Spleen (tissue), 11 donors: ENCODE data around the gene LDB1. TPM values are rescaled to one million over a fixed set of nuclear protein-coding genes. Genes with fewer than 3 reads are reported as not detected.

Experiments used
- DNase-seq: peaks from one replicate; pipeline ENCODE4 v3.0.0-alpha.2; 2020
- H3K27ac ChIP-seq, 8 donors: fragments of 200-600 bp; sonication (generic) in 7 of 8; 1 replicate in 4 of 8; 2 replicates in 4 of 8; pipeline versions ENCODE4 v1.5.0 to v1.8.0; 2016 to 2021; ENCODE audit warnings: inconsistent platforms in 4 of 8, mild to moderate bottlenecking in 4 of 8, moderate library complexity in 1 of 8
- H3K27me3 ChIP-seq, 7 donors: fragments of 200-600 bp; sonication (generic) in 6 of 7; replicated peaks in 1 of 7; 1 replicate in 4 of 7; 2 replicates in 3 of 7; pipeline versions ENCODE4 v1.5.0 to v1.8.0; 2016 to 2021; ENCODE audit warnings: inconsistent platforms in 3 of 7, mild to moderate bottlenecking in 1 of 7
- H3K36me3 ChIP-seq, 6 donors: fragments of 200-600 bp; sonication (generic) in 5 of 6; 1 replicate in 4 of 6; 2 replicates in 2 of 6; pipeline versions ENCODE4 v1.5.0 to v1.8.0; 2016 to 2021; ENCODE audit warnings: inconsistent platforms in 2 of 6
- H3K4me1 ChIP-seq, 6 donors: fragments of 200-600 bp; sonication (generic) in 5 of 6; 1 replicate in 3 of 6; 2 replicates in 3 of 6; pipeline versions ENCODE4 v1.5.0 to v1.8.0; 2016 to 2021; ENCODE audit warnings: inconsistent platforms in 3 of 6
- H3K4me3 ChIP-seq, 8 donors: fragments of 200-600 bp; sonication (generic) in 7 of 8; 1 replicate in 4 of 8; 2 replicates in 4 of 8; pipeline versions ENCODE4 v1.5.0 to v1.8.0; 2016 to 2021; ENCODE audit warnings: inconsistent platforms in 4 of 8, mild to moderate bottlenecking in 4 of 8, moderate library complexity in 2 of 8
- H3K9me3 ChIP-seq, 8 donors: fragments of 200-600 bp; sonication (generic) in 7 of 8; 1 replicate in 4 of 8; 2 replicates in 4 of 8; pipeline versions ENCODE4 v1.5.0 to v1.8.0; 2016 to 2021; ENCODE audit warnings: inconsistent platforms in 4 of 8
- CTCF ChIP-seq, 11 experiments: fragments of 200-600 bp in 7 of 11; fragments of 450-650 bp in 4 of 11; sonication (generic) in 4 of 11; IDR thresholded peaks in 8 of 11; conservative IDR thresholded peaks in 3 of 11; 1 replicate in 7 of 11; 2 replicates in 4 of 11; pipeline versions ENCODE4 v1.4.0 to v1.8.0; 2016 to 2021; ENCODE audit warnings: antibody characterized with exemption in 11 of 11, inconsistent platforms in 4 of 11, mild to moderate bottlenecking in 1 of 11
- POLR2A ChIP-seq, 3 donors: fragments of 450-650 bp; IDR thresholded peaks; one replicate each; pipeline ENCODE4 v1.5.1; 2017; ENCODE audit warnings: antibody characterized with exemption in 3 of 3, mild to moderate bottlenecking in 1 of 3
- POLR2AphosphoS5 ChIP-seq, 3 donors: sonication (generic); formaldehyde crosslinking; IDR thresholded peaks; one replicate each; pipeline ENCODE4 v1.5.1; 2017; ENCODE audit warnings: antibody characterized with exemption in 3 of 3
- WGBS, 5 donors: extraction: QIAGEN DNeasy Blood & Tissue Kit in 3 of 5; methylation state at CpG; one replicate each; pipeline versions ENCODE4 v1.1.5 to v1.1.7; 2013 to 2018; 5-methylcytosine and 5-hydroxymethylcytosine counted together
- intact Hi-C: fragments of 100-400 bp; cut with DNase I; formaldehyde crosslinking; loops from one replicate; pipeline ENCODE4 v1.15.0; 2023; ENCODE audit warnings: low total_unique reads
- polyA plus RNA-seq, 3 donors: library from polyadenylated mRNA; stranded (reverse); fragments of 200-250 nt; gene quantifications; one replicate each; pipeline ENCODE4 v1.2.1, GENCODE V29; 2013
- total RNA-seq, 7 donors: library from RNA; depleted of rRNA in 3 of 7; stranded (reverse); fragments of >200 nt in 3 of 7; fragmentation: NEBNext Ultra II Directional in 4 of 7; extraction: Animal tissue kit (Norgen Biotek cat#: 25700) in 4 of 7; gene quantifications; one replicate each; pipeline versions ENCODE4 v1.1.0 to v1.2.1, GENCODE V29; 2016 to 2021
- donor health status: healthy with polysubstance abuse.
- donor health status: DM: no; HTN: no; CAD: no; lungs with moderate emphysema.
- donor health status: DM: no; HTN: no; CAD: no.
- donor health status: Bipolar disorder and iron deficiency.
- donor health status: healthy.
- donor health status: DM: no; HTN: no; CAD: no.
- donor health status: DM: yes; HTN: yes; CAD: no.

The LDB1 gene
- total and polyA plus RNA-seq, 10 donors = 22.5 to 89.9 (median 65.1) TPM

- 0% methylated on average over 9 to 19 of the region's 19 CpGs for WGBS, 5 donors
- TF ChIP-seq POLR2AphosphoS5 (IDR thresholded peaks at IDR 0.05) (no peak), POLR2A (IDR thresholded peaks at IDR 0.05) (no peak), CTCF (IDR thresholded peaks at IDR 0.05 in 8 of 11, conservative IDR thresholded peaks at IDR 0.05 in 3 of 11) (no peak)
- H3K4me3 ChIP-seq = peak overlapping the region; percentile 73 to 97 (median 86)
- no peaks in the 10 kb centered on the region for H3K27me3 ChIP-seq
- H3K36me3 ChIP-seq = peaks cover 2 to 66% (median 42%) of the 10 kb centered on the region in 6 donors
- no peaks in the 10 kb centered on the region for H3K9me3 ChIP-seq
- peak overlapping the region; percentile 74 to 95 (median 88) for H3K27ac ChIP-seq
- H3K4me1 ChIP-seq = peaks cover 12 to 56% (median 34%) of the 10 kb centered on the region in 6 donors
- intact Hi-C loops = no loop called here
- DNase-seq = no peak
These were observed 32.4 kb upstream of the LDB1 start for GRCh38 chr10:102152545-102152890.

GRCh38 chr10:102151774-102152544 is 31.8 kb upstream of the LDB1 start, which contains the start of gene NOLC1:
Gene NOLC1 (plus strand): TSS chr10:102152389. CDS start chr10:102152411, 22 bp downstream.
- intact Hi-C loops = no loop called here
- H3K4me1 ChIP-seq = peaks cover 12 to 56% (median 34%) of the 10 kb centered on the region in 6 donors
- peak within 1 kb of the TSS; percentile 74 to 95 (median 88) for H3K27ac ChIP-seq
- H3K4me3 ChIP-seq = peak within 1 kb of the TSS; percentile 73 to 97 (median 86)
- H3K36me3 ChIP-seq = peaks cover 0 to 66% (median 40%) of the 10 kb centered on the region in 6 donors
- no peaks in the 10 kb centered on the region for H3K27me3 ChIP-seq
- peak; percentile 100 for DNase-seq
- 7 to 11% (median 7%) methylated on average over 50 to 59 of the region's 59 CpGs for WGBS, 5 donors
- H3K9me3 ChIP-seq = no peaks in the 10 kb centered on the region
- TF ChIP-seq CTCF (IDR thresholded peaks at IDR 0.05 in 8 of 11, conservative IDR thresholded peaks at IDR 0.05 in 3 of 11) (peak in 3 of 11 experiments; percentile 22 to 32 (median 26)), POLR2A (IDR thresholded peaks at IDR 0.05) (peak in 2 of 3 donors; percentile 78 to 91), POLR2AphosphoS5 (IDR thresholded peaks at IDR 0.05) (peak; percentile 97 to 98 (median 98))

GRCh38 chr10:102150970-102151773 is 31.0 kb upstream of the LDB1 start:
- Histone ChIP-seq H3K4me3 (peak overlapping the region in 6 of 8 donors; percentile 79 to 94 (median 86)), H3K27ac (peak overlapping the region; percentile 74 to 95 (median 88)), H3K9me3 (no peaks in the 10 kb centered on the region), H3K36me3 (peaks cover 0 to 66% (median 39%) of the 10 kb centered on the region in 6 donors), H3K27me3 (no peaks in the 10 kb centered on the region), H3K4me1 (peaks cover 12 to 52% (median 34%) of the 10 kb centered on the region in 6 donors)
- peak; percentile 46 for DNase-seq
- TF ChIP-seq CTCF (IDR thresholded peaks at IDR 0.05 in 8 of 11, conservative IDR thresholded peaks at IDR 0.05 in 3 of 11) (no peak), POLR2A (IDR thresholded peaks at IDR 0.05) (no peak), POLR2AphosphoS5 (IDR thresholded peaks at IDR 0.05) (no peak)
- WGBS, 5 donors = 80 to 95% (median 86%) methylated on average over 3 of the region's 3 CpGs
- intact Hi-C loops = no loop called here
